HG03571 (cell line): Measurements from ENCODE around the gene BLID.

Source experiments
- ATAC-seq: cut with Tn5 transposase; IDR thresholded peaks from one replicate; pipeline ENCODE4 v1.9.1; 2021; ENCODE audit not compliant: unreplicated experiment

BLID gene

DNA sequence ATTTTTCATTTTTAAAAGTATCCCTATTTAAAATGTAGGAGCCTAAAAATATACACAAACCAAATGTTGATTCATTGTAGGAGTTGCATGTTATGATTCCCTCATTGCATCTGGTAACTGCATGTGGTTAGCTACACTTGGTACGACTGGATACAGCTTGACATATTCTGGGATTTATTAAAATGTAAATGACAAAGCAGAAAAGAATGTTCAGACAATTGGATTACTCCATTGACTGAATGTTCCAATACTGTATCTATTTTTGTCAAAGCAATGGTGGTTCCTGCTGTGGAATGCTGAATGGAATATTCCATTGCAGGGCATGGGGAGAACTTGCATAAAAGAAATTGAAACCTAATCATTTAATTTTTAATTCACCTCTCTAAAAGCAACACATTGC lies 30.8 kb downstream of the BLID start:
- no peak for ATAC-seq

DNA sequence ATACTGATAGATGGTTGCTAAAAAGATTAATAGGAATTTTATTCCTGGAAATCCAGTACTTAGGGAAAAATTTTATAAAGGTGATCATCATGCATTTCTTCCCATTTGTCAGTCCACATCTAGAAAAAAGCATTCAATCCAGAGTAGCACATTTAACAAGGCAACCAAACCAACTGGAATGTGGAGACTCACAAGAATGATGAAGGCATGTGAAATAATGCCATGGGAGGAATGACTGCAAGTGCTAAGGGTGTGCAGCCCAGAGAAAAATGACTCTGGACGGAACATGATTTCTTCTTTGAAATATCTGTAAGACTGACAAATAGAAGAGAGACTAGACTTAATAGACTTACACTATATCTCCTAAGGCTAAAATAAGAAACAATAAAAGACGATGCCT lies 33.8 kb downstream of the BLID start:
- no peak for ATAC-seq

DNA sequence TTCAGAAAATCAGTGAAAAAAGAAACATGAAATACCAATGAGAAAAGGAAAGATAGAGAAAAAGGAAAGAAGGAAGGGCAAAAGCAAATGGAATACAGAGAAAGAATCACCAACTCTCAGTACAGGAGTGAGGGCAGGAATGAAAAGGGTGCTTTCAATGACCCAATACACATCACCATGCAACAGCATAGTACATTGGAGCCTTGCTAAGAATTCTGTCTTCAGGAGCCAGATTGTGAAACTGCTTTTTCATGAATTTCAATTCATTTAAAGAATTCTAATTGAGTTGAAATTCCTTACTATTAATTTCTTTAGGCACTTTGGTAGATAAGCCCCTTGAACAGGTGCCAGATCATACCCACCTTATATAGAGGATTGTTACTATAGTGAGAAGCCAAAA lies 34.9 kb downstream of the BLID start:
- ATAC-seq: no peak

DNA sequence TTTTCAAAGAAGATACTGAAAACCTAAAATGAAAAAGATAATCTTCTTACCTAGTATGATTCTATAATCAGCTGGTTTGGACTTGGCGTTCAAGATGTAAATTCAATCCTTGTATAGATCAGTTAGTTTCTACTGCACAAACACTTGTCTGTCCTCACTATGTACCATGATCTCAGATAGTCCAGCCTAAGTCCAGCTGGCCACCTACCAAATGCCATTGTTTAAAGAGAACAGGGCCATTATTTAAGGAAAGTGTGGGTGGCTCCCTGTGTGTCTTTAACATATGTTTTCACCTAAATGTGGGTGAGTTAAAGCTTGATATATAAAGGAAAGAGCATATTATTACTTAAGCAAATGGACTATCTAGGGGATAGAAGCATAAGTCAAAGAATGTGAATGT lies 38.6 kb downstream of the BLID start:
- ATAC-seq: no peak

DNA sequence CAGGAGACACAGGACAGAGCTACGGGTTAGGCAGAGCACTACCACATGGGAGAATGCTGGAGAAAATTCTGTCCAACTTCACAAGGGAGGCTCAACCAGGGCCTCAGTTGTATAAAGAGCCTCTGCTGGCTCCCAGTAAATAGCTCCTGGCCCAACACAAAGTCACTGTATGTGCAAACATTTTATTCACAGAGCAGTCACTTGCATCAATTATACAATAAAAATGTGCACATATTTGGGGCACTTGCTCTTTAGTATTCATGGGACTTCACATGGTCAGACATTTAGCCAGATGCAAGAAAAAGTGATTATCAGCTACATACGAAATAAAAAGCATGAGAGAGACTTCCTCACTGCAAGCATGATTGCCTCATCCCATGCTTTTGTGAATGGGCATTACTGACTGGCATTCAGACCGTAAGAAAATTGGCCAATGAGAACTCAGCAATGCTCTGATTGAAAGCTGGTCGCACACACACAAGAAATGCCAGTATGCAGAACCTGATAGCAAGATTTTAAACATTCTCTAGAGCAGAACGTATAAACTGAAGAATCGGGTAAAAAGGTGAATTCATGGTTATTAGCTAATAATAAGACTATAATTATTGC lies 39.4 kb downstream of the BLID start:
- no peak for ATAC-seq

DNA sequence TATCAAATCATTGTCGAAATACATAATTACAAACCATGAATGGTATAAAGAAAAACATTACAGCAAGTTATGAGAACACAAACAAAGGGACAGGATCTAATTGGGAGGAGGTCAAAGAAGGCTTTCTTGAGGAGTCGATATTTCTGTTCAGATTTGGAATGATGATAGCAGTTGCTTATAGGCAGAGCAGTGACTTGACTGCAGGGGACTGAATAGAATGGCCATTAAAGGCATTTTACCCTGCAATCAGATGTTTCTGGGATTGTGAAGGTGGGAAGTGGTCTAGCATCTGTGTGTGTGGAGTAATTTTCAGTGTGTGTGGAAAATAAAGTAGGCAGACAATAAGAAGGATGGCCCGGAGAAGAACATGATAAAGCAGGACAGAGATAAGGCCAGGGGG lies 41.0 kb downstream of the BLID start:
- no peak for ATAC-seq

DNA sequence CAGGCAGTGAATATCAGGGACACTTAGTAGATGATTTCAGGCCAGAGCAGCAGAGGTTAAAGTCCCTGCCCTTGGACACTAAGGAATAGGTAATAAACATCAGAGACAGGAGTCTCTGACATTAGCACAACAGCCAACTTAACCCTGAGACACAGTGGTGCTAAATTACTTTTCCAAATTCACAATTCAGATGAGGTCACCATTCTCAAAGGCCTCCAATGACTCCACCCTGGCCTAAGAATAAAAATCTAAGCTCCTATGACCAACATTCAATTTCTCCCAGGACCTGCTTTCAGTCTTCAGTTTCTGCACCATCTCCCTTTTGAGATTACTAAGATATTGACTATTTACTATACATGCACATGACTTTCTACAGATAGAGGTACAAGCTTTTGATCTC lies 42.0 kb downstream of the BLID start:
- ATAC-seq: no peak

DNA sequence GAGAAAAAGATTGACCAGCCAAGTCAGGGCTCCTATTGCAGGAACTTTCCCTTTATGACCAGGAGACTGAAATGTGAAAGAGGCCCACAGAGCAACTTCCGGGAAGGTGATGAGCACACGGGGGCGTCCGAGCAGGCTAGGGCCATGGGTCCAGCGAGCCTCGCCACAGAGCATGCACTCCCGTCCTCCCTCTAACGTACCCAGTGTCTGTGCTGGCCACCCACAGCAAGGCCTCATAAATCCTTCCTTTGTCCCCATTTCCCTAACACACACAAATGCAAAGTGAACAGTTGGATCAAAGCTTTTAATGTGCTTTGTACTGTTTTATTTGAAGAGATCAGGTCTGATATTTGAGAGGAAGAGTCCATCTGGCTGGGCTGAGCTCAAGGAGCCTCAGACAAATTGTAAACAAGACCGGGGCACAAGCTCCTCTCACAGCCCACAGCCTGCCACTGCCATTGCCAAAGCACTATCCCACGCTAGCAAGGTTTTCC lies 44.3 kb downstream of the BLID start:
- ATAC-seq: no peak

DNA sequence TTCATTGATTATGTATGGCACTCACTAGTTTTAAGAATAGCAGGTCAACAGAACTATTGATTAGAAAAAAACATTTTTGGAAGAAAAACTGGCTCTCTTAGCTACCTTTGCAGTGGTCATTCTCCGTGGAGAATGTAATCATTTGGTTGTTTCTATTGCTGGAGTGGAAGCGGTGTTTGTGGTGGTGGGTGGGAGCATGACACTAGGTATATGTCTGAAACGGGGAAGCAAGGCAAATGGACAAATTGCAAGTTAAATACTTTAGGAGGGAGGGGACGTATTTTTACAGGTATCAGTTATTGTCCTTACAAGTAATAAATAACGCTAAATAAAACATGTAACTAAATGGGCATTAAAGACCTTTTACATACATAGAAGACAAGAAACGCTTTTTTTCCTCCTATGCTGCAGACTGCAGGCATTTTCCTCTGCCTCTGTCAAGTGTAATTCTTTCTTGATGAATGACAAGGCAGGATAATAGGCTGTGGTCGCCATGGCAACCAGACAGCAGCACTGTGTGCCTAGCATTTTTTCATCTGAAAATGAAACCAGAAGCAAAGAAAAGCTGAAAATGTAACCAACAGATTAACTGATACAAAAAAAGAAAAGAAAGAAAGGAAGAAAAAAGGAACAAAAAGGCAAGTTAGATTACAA lies 46.2 kb downstream of the BLID start:
- ATAC-seq: no peak

DNA sequence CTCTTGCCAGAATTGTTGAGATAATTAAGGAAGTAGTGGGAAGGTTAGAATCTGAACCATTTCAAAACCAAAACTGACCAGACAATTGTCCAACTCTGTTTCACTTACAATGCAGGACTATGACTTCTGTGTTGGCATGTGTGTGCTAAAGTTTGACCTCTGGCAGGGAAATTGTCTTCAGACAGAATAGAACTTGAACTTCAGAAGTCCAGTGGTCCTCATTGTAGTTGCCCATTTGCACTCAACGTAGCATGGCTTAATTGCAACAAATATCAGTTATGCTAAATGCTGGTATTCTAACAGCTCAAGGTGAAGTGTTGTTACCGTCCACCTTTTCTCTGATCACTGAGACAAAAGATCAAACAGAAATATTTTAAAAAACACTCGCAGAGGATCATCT lies 47.2 kb downstream of the BLID start:
- ATAC-seq: no peak

DNA sequence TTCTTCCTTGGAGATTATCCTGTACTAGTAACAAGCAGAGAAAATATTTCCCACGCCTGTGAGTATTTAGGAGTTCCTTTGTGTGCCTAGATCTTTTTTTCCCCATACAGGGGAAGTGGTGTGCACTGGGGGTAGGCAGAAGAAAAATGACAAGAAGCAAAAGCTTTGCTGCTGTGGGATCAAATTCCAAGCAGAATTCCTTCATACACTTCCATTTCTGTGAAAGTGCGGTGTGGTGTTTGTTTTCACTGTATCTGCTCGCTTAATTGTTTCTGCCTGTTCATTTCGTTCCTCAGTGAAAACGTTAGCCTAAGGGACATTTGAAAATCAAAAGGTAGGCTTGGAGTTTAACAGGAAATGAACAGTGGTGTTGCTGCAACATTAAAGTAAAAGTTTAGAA lies 47.9 kb downstream of the BLID start:
- no peak for ATAC-seq
